Lower lobe of right lung (tissue), 2 donors: ENCODE results near the gene SPRING1. TPM values are rescaled to one million over a fixed set of nuclear protein-coding genes. Genes with fewer than 3 reads are reported as not detected.

Source experiments
- ATAC-seq, 2 donors: fragments of 200-7000 bp; cut with Tn5 transposase; one replicate each; pipeline ENCODE4 v1.9.1; 2020 to 2022; ENCODE audit warnings: mild to moderate bottlenecking in 2 of 2, moderate library complexity in 2 of 2
- DNase-seq: peaks from one replicate; pipeline ENCODE4 v3.0.0-alpha.2; 2020
- H3K27ac ChIP-seq: fragments of 200-600 bp; one replicate; pipeline ENCODE4 v1.8.0; 2022
- H3K27me3 ChIP-seq: fragments of 200-600 bp; one replicate; pipeline ENCODE4 v1.8.0; 2022; ENCODE audit warnings: low read depth
- H3K36me3 ChIP-seq: fragments of 200-600 bp; one replicate; pipeline ENCODE4 v1.8.0; 2022; ENCODE audit warnings: mild to moderate bottlenecking
- H3K4me1 ChIP-seq: fragments of 200-600 bp; one replicate; pipeline ENCODE4 v1.8.0; 2022
- H3K4me3 ChIP-seq: fragments of 200-600 bp; one replicate; pipeline ENCODE4 v1.8.0; 2022; ENCODE audit warnings: mild to moderate bottlenecking
- H3K9me3 ChIP-seq: fragments of 200-600 bp; one replicate; pipeline ENCODE4 v1.8.0; 2022
- intact Hi-C: fragments of 100-400 bp; cut with DNase I; formaldehyde crosslinking; loops from one replicate; pipeline ENCODE4 v1.11.0; 2022
- total RNA-seq: library from RNA; stranded (reverse); fragmentation: NEBNext Ultra II Directional; extraction: Animal tissue kit (Norgen Biotek cat#: 25700); gene quantifications from one replicate; pipeline ENCODE4 v1.2.1, GENCODE V29; 2021
- TF ChIP-seq, protein P1 (sequence below): fragments of 200-600 bp; IDR thresholded peaks from one replicate; pipeline ENCODE4 v1.8.0; 2022; ENCODE audit warnings: antibody characterized with exemption, mild to moderate bottlenecking
- donor health status: DM: no; HTN: yes; CAD: no; lungs with severe emphysema.

The SPRING1 gene
- total RNA-seq, 1 donor from 2014 or later, result 84.3 TPM

DNA sequence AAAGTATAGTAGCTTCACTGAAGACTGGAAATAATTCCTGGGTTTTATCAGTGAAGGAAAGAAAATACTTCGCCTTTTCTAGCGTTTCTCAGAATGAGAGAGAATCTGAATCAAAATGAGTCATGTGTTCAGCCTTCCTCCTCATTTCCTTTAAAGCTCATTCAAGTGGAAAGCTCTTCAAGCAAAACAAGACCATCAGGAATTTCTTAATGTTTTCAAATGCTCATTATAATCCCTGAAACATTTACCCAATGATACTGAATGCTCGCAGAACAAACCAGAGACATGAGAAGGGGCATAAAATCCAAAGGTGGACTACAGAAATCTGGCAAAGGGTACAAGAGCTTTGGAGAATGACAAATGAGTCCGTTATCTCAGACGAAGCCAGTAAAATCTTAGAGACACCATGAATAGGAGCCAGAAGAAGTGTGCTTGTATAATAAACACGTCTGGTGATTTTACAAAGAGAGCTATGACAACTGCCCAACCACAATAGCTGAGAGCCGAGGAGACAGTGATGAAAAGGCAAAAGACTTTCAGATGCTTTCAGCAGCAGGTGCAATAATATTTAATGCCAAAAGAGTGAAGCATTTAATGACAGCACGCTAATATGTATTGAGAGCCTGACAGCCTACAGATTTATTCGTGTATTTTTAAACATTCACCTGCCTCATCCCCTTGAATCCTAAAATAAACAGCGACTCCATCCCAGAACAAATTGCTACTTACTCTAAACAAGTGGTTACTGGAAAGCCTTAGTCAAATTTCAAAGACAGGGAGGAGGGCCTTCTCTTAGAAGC, 19.0 kb downstream of the SPRING1 start:
- no peak for DNase-seq
- intact Hi-C loops, result no loop called here

GRCh38 chr12:116717466-116718437, 20.1 kb downstream of the SPRING1 start:
- peak; percentile 55 for DNase-seq
- Histone ChIP-seq H3K27ac (peak overlapping the region; percentile 21), H3K36me3 (peaks cover 74% of the 10 kb centered on the region), H3K9me3 (no peaks in the 10 kb centered on the region), H3K27me3 (no peaks in the 10 kb centered on the region), H3K4me3 (no peak overlapping the region), H3K4me1 (peaks cover 23% of the 10 kb centered on the region)
- intact Hi-C loops, result no loop called here
- TF ChIP-seq, protein P1, sequence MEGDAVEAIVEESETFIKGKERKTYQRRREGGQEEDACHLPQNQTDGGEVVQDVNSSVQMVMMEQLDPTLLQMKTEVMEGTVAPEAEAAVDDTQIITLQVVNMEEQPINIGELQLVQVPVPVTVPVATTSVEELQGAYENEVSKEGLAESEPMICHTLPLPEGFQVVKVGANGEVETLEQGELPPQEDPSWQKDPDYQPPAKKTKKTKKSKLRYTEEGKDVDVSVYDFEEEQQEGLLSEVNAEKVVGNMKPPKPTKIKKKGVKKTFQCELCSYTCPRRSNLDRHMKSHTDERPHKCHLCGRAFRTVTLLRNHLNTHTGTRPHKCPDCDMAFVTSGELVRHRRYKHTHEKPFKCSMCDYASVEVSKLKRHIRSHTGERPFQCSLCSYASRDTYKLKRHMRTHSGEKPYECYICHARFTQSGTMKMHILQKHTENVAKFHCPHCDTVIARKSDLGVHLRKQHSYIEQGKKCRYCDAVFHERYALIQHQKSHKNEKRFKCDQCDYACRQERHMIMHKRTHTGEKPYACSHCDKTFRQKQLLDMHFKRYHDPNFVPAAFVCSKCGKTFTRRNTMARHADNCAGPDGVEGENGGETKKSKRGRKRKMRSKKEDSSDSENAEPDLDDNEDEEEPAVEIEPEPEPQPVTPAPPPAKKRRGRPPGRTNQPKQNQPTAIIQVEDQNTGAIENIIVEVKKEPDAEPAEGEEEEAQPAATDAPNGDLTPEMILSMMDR, result no peak
- ATAC-seq, result peak; percentile 24 to 58

More for the DNA sequence above, 19.0 kb downstream of the SPRING1 start:
- Histone ChIP-seq H3K36me3 (peaks cover 76% of the 10 kb centered on the region), H3K9me3 (no peaks in the 10 kb centered on the region), H3K4me3 (no peak overlapping the region), H3K27ac (peak overlapping the region; percentile 28), H3K4me1 (peaks cover 23% of the 10 kb centered on the region), H3K27me3 (no peaks in the 10 kb centered on the region)
- TF ChIP-seq, protein P1, result no peak
- ATAC-seq, result peak; percentile 20 to 72

DNA sequence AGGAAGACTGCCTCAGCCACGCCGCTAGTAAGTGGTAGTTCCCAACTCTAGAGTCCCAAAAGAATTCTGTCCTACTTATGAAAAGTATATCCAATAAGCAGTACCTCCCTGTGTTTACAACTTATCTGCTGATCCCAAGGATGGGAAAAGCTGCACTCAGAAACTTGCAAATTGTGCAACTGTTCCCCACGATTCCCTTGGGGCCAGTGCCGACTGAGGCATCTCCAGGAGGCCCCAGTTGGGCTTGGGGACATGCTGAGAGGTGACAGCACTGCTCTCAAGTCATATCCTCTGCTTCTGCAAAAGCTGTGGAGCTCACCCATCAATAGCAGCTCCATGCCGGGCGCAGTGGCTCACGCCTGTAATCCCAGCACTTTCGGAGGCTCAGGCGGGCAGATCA, 23.7 kb downstream of the SPRING1 start:
- TF ChIP-seq, protein P1, result no peak
- Histone ChIP-seq H3K4me3 (no peak overlapping the region), H3K4me1 (peaks cover 21% of the 10 kb centered on the region), H3K27me3 (no peaks in the 10 kb centered on the region), H3K36me3 (peaks cover 40% of the 10 kb centered on the region), H3K27ac (no peak overlapping the region), H3K9me3 (no peaks in the 10 kb centered on the region)
- intact Hi-C loops, result no loop called here
- DNase-seq, result no peak
- ATAC-seq, result no peak

GRCh38 chr12:116713527-116713926, 24.3 kb downstream of the SPRING1 start:
- intact Hi-C loops, result no loop called here
- no peak overlapping the region for H3K27ac ChIP-seq
- H3K9me3 ChIP-seq, result no peaks in the 10 kb centered on the region
- H3K4me3 ChIP-seq, result no peak overlapping the region
- TF ChIP-seq, protein P1, result no peak
- peaks cover 34% of the 10 kb centered on the region for H3K36me3 ChIP-seq
- H3K27me3 ChIP-seq, result no peaks in the 10 kb centered on the region
- ATAC-seq, result no peak
- H3K4me1 ChIP-seq, result peaks cover 23% of the 10 kb centered on the region
- DNase-seq, result no peak

GRCh38 chr12:116712458-116713303, 25.2 kb downstream of the SPRING1 start:
- DNase-seq (no peak), ATAC-seq (no peak)
- TF ChIP-seq, protein P1, result no peak
- no peak overlapping the region for H3K4me3 ChIP-seq
- intact Hi-C loops, result no loop called here
- H3K4me1 ChIP-seq, result peaks cover 16% of the 10 kb centered on the region
- H3K27me3 ChIP-seq, result no peaks in the 10 kb centered on the region
- H3K27ac ChIP-seq, result no peak overlapping the region
- no peaks in the 10 kb centered on the region for H3K9me3 ChIP-seq
- peaks cover 26% of the 10 kb centered on the region for H3K36me3 ChIP-seq
